H9 (cell line): ENCODE data around the gene ROCK2. TPM values are rescaled to one million over a fixed set of nuclear protein-coding genes. Genes with fewer than 3 reads are reported as not detected.

Source experiments
- DNase-seq: peaks from one replicate; pipeline ENCODE4 v3.0.0-alpha.2; 2017
- H2AFZ ChIP-seq: one replicate; pipeline ENCODE4 v1.6.1; 2013; ENCODE audit warnings: mild to moderate bottlenecking, low read length, control low read depth, moderate library complexity
- H2AK5ac ChIP-seq: 2 replicates; pipeline ENCODE4 v1.6.1; 2013; ENCODE audit warnings: low read length, control low read depth, mixed read lengths; ENCODE audit not compliant: insufficient read length
- H2BK120ac ChIP-seq: one replicate; pipeline ENCODE4 v1.6.1; 2013; ENCODE audit warnings: low read depth, mild to moderate bottlenecking, low read length, control low read depth, inconsistent platforms; ENCODE audit not compliant: poor library complexity, severe bottlenecking
- H2BK12ac ChIP-seq: 2 replicates; pipeline ENCODE4 v1.6.1; 2013; ENCODE audit warnings: low read length, control low read depth, mixed read lengths, low read depth; ENCODE audit not compliant: insufficient read length
- H2BK15ac ChIP-seq: 2 replicates; pipeline ENCODE4 v1.6.1; 2013; ENCODE audit warnings: low read depth, low read length, control low read depth
- H2BK20ac ChIP-seq: one replicate; pipeline ENCODE4 v1.6.1; 2013; ENCODE audit warnings: low read depth, mild to moderate bottlenecking, low read length, control low read depth, inconsistent platforms; ENCODE audit not compliant: poor library complexity, severe bottlenecking
- H2BK5ac ChIP-seq: 2 replicates; pipeline ENCODE4 v1.6.1; 2013; ENCODE audit warnings: low read length, control low read depth, mixed read lengths; ENCODE audit not compliant: insufficient read length
- H3K14ac ChIP-seq: 2 replicates; pipeline ENCODE4 v1.6.1; 2013; ENCODE audit warnings: low read length, control low read depth; ENCODE audit not compliant: insufficient read depth
- H3K18ac ChIP-seq: 2 replicates; pipeline ENCODE4 v1.6.1; 2013; ENCODE audit warnings: low read depth, mild to moderate bottlenecking, mixed read lengths, low read length, control low read depth; ENCODE audit not compliant: insufficient read length
- H3K23ac ChIP-seq: 2 replicates; pipeline ENCODE4 v1.6.1; 2013; ENCODE audit warnings: low read length, control low read depth, mixed read lengths, low read depth; ENCODE audit not compliant: insufficient read length
- H3K23me2 ChIP-seq: 2 replicates; pipeline ENCODE4 v1.6.1; 2013; ENCODE audit warnings: low read depth, mild to moderate bottlenecking, mixed read lengths, low read length, control low read depth; ENCODE audit not compliant: insufficient read length, poor library complexity, severe bottlenecking
- H3K27ac ChIP-seq: 2 replicates; pipeline ENCODE4 v1.5.1; 2013; ENCODE audit warnings: low read length, control low read depth, mixed read lengths, low read depth; ENCODE audit not compliant: insufficient read length
- H3K27me3 ChIP-seq: 2 replicates; pipeline ENCODE4 v1.6.1; 2013; ENCODE audit warnings: low read length, control low read depth, inconsistent platforms; ENCODE audit not compliant: insufficient read depth
- H3K4ac ChIP-seq: 2 replicates; pipeline ENCODE4 v1.6.1; 2013; ENCODE audit warnings: low read depth, mild to moderate bottlenecking, control low read depth, inconsistent platforms, low read length, moderate library complexity
- H3K4me1 ChIP-seq: 2 replicates; pipeline ENCODE4 v1.6.1; 2013; ENCODE audit warnings: low read length, control low read depth, inconsistent platforms; ENCODE audit not compliant: insufficient read depth
- H3K4me2 ChIP-seq: 2 replicates; pipeline ENCODE4 v1.6.1; 2013; ENCODE audit warnings: low read length, control low read depth, mixed read lengths; ENCODE audit not compliant: insufficient read length, insufficient read depth
- H3K56ac ChIP-seq: 2 replicates; pipeline ENCODE4 v1.6.1; 2013; ENCODE audit warnings: low read depth, mild to moderate bottlenecking, mixed read lengths, low read length, control low read depth; ENCODE audit not compliant: insufficient read length
- H3K79me1 ChIP-seq: 2 replicates; pipeline ENCODE4 v1.6.1; 2013; ENCODE audit warnings: low read depth, mild to moderate bottlenecking, moderate library complexity, low read length, control low read depth, inconsistent platforms; ENCODE audit not compliant: insufficient read depth, poor library complexity, severe bottlenecking
- H3K79me2 ChIP-seq: 2 replicates; pipeline ENCODE4 v1.6.1; 2013; ENCODE audit warnings: low read length, control low read depth, inconsistent platforms; ENCODE audit not compliant: insufficient read depth
- H3K9ac ChIP-seq: 2 replicates; pipeline ENCODE4 v1.6.1; 2013; ENCODE audit warnings: low read length, control low read depth, mixed read lengths; ENCODE audit not compliant: insufficient read length; ENCODE audit errors: extremely low read depth
- H3K9me3 ChIP-seq: one replicate; pipeline ENCODE4 v1.6.1; 2013; ENCODE audit warnings: low read depth, low read length, inconsistent platforms; ENCODE audit not compliant: control insufficient read depth
- H3T11ph ChIP-seq: one replicate; pipeline ENCODE4 v1.6.1; 2013; ENCODE audit warnings: mild to moderate bottlenecking, low read length, control low read depth, inconsistent platforms
- H4K20me1 ChIP-seq: one replicate; pipeline ENCODE4 v1.6.1; 2013; ENCODE audit not compliant: control insufficient read depth, insufficient read length, insufficient read depth
- H4K5ac ChIP-seq: 2 replicates; pipeline ENCODE4 v1.6.1; 2013; ENCODE audit warnings: low read depth, mild to moderate bottlenecking, mixed read lengths, low read length, control low read depth; ENCODE audit not compliant: insufficient read length
- H4K8ac ChIP-seq: replicated peaks from 2 replicates; pipeline ENCODE4 v1.6.1; 2013; ENCODE audit warnings: low read length, control low read depth, mixed read lengths, low read depth; ENCODE audit not compliant: insufficient read length
- H4K91ac ChIP-seq: 2 replicates; pipeline ENCODE4 v1.6.1; 2013; ENCODE audit warnings: low read depth, mild to moderate bottlenecking, moderate library complexity, mixed read lengths, low read length, control low read depth; ENCODE audit not compliant: insufficient read length
- H3K27ac Mint-ChIP-seq, 3 experiments: 2 replicates in 2 of 3; 3 replicates in 1 of 3; pipeline ENCODE4 v1.8.0; 2020 to 2021; ENCODE audit warnings: mixed read lengths in 3 of 3, mild to moderate bottlenecking in 1 of 3, moderate library complexity in 1 of 3
- H3K27me3 Mint-ChIP-seq: 2 replicates; pipeline ENCODE4 v1.8.0; 2021; ENCODE audit warnings: low read depth, mild to moderate bottlenecking, moderate library complexity, mixed read lengths
- H3K36me3 Mint-ChIP-seq, 3 experiments: 2 replicates in 2 of 3; 3 replicates in 1 of 3; pipeline ENCODE4 v1.8.0; 2020 to 2021; ENCODE audit warnings: low read depth in 3 of 3, mixed read lengths in 3 of 3; ENCODE audit not compliant: insufficient read depth in 1 of 3
- H3K4me1 Mint-ChIP-seq, 2 experiments: 2 replicates each; pipeline ENCODE4 v1.8.0; 2020; ENCODE audit warnings: mixed read lengths in 2 of 2
- H3K4me3 Mint-ChIP-seq, 2 experiments: 2 replicates in 1 of 2; 3 replicates in 1 of 2; pipeline ENCODE4 v1.8.0; 2020 to 2021; ENCODE audit warnings: mild to moderate bottlenecking in 2 of 2, mixed read lengths in 2 of 2, moderate library complexity in 1 of 2
- H3K9me3 Mint-ChIP-seq, 2 experiments: 2 replicates in 1 of 2; 3 replicates in 1 of 2; pipeline ENCODE4 v1.8.0; 2020; ENCODE audit warnings: mild to moderate bottlenecking in 2 of 2, mixed read lengths in 2 of 2, moderate library complexity in 1 of 2
- WGBS: extraction: QIAGEN DNeasy Blood & Tissue Kit; methylation state at CpG from one replicate; pipeline ENCODE4 v1.1.7; 2013; ENCODE audit warnings: missing lambda C conversion rate, low lambda C conversion rate, mixed read lengths; ENCODE audit not compliant: insufficient read length; ENCODE audit errors: extremely low coverage; 5-methylcytosine and 5-hydroxymethylcytosine counted together
- total RNA-seq: library from RNA; stranded (reverse); gene quantifications from 2 replicates; pipeline ENCODE4 v1.2.1, GENCODE V29; 2021
- TF ChIP-seq, protein P1 (sequence below): fragments of 200-600 bp; sonication (generic); conservative IDR thresholded peaks from 3 replicates; pipeline ENCODE4 v1.8.0; 2021; ENCODE audit warnings: antibody characterized with exemption, mild to moderate bottlenecking

ROCK2 gene
- total RNA-seq, 1 experiment from 2014 or later = 33.2 TPM

DNA sequence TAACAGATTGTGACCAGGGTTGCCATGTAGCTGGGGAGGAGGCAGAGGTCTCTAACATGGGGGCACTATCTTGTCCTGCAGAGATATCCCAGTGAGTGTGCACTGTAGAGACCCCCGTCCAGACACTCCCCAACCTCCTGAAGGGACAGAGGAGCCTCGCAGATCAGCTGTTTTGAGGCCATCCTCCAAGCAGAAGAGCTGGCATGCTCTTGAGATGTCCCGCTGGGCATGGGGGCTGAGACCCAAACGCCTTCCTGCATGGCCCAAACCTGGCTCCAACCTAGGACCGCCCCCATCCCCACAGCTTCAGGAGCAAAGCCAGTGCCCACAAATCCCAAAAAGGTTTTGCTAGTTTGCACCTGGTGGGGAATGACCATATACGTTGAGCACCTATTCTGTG lies 191.8 kb downstream of the ROCK2 start:
- no peak overlapping the region for H2BK12ac ChIP-seq
- H3K27ac ChIP-seq = no peak overlapping the region
- peaks cover 40% of the 10 kb centered on the region for H3K27me3 Mint-ChIP-seq
- DNase-seq = no peak
- no peak overlapping the region for H2BK20ac ChIP-seq
- no peaks in the 10 kb centered on the region for H3K4me1 ChIP-seq
- no peak overlapping the region for H3K18ac ChIP-seq
- no peak overlapping the region for H2BK15ac ChIP-seq
- no peak overlapping the region for H4K8ac ChIP-seq
- no peak overlapping the region for H3T11ph ChIP-seq
- H3K14ac ChIP-seq = no peak overlapping the region
- H2BK5ac ChIP-seq = no peak overlapping the region
- H3K23me2 ChIP-seq = peaks cover 5% of the 10 kb centered on the region
- no peak overlapping the region for H3K4me2 ChIP-seq
- no peaks in the 10 kb centered on the region for H3K79me1 ChIP-seq
- no peaks in the 10 kb centered on the region for H3K9me3 ChIP-seq
- no peaks in the 10 kb centered on the region for H3K27me3 ChIP-seq
- H2AK5ac ChIP-seq = no peak overlapping the region
- H4K91ac ChIP-seq = no peak overlapping the region
- no peak overlapping the region for H2BK120ac ChIP-seq
- H3K4me3 Mint-ChIP-seq = no peak overlapping the region
- no peak overlapping the region for H3K27ac Mint-ChIP-seq
- TF ChIP-seq, protein P1, sequence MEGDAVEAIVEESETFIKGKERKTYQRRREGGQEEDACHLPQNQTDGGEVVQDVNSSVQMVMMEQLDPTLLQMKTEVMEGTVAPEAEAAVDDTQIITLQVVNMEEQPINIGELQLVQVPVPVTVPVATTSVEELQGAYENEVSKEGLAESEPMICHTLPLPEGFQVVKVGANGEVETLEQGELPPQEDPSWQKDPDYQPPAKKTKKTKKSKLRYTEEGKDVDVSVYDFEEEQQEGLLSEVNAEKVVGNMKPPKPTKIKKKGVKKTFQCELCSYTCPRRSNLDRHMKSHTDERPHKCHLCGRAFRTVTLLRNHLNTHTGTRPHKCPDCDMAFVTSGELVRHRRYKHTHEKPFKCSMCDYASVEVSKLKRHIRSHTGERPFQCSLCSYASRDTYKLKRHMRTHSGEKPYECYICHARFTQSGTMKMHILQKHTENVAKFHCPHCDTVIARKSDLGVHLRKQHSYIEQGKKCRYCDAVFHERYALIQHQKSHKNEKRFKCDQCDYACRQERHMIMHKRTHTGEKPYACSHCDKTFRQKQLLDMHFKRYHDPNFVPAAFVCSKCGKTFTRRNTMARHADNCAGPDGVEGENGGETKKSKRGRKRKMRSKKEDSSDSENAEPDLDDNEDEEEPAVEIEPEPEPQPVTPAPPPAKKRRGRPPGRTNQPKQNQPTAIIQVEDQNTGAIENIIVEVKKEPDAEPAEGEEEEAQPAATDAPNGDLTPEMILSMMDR = no peak
- no peak overlapping the region for H3K23ac ChIP-seq
- no peak overlapping the region for H4K5ac ChIP-seq
- no peaks in the 10 kb centered on the region for H4K20me1 ChIP-seq
- no CpG with 5 or more reads among the region's 6 CpGs for WGBS
- no peaks in the 10 kb centered on the region for H3K79me2 ChIP-seq
- H3K36me3 Mint-ChIP-seq = peaks cover 0 to under 1% (median 0%) of the 10 kb centered on the region in 3 experiments; a peak in 1 of 7 replicates
- no peak overlapping the region for H3K56ac ChIP-seq
- H2AFZ ChIP-seq = no peak overlapping the region
- no peak overlapping the region for H3K4ac ChIP-seq
- no peak overlapping the region for H3K9ac ChIP-seq
- no peaks in the 10 kb centered on the region; a peak in 1 of 5 replicates for H3K9me3 Mint-ChIP-seq
- H3K4me1 Mint-ChIP-seq = peaks cover 8 to 12% of the 10 kb centered on the region in 2 experiments
